GM18951 (cell line): Measurements from ENCODE around the gene MRPL23.

Source experiments
- POLR2A ChIP-seq: IDR thresholded peaks from 4 replicates; pipeline ENCODE4 v1.6.1; 2011; ENCODE audit warnings: mild to moderate bottlenecking; ENCODE audit not compliant: insufficient read length, insufficient read depth; ENCODE audit errors: extremely low read depth
- in situ Hi-C: fragments of 300-500 bp; cut with MboI; formaldehyde crosslinking; loops from one replicate; pipeline ENCODE4 v1.12.0; 2022; ENCODE audit warnings: low sequenced_read_pairs, mixed read lengths, inconsistent platforms; ENCODE audit not compliant: unreplicated experiment

MRPL23 gene

GRCh38 chr11:1942558-1943260 is 4.4 kb upstream of the MRPL23 start:
- in situ Hi-C loops = loop anchor here (5.0 kb wide), 1 partner anchor 45 kb away; no protein-coding TSS in a partner anchor
- TF ChIP-seq POLR2A = no peak

GRCh38 chr11:1943576-1943975 is 3.6 kb upstream of the MRPL23 start:
- in situ Hi-C loops = loop anchor here (5.0 kb wide), 1 partner anchor 46 kb away; no protein-coding TSS in a partner anchor

GRCh38 chr11:1943977-1944376 is 3.2 kb upstream of the MRPL23 start:
- in situ Hi-C loops = loop anchor here (5.0 kb wide), 1 partner anchor 47 kb away; no protein-coding TSS in a partner anchor

More at GRCh38 chr11:1943576-1943975, 3.6 kb upstream of the MRPL23 start:
- no peak for TF ChIP-seq POLR2A

GRCh38 chr11:1947592-1948237 is 583 bp downstream of the MRPL23 start:
- no peak for TF ChIP-seq POLR2A

More at GRCh38 chr11:1943977-1944376, 3.2 kb upstream of the MRPL23 start:
- TF ChIP-seq POLR2A = no peak

GRCh38 chr11:1948389-1948788 is 1.3 kb downstream of the MRPL23 start:
- in situ Hi-C loops = no loop called here

More at GRCh38 chr11:1947592-1948237, 583 bp downstream of the MRPL23 start:
- in situ Hi-C loops = no loop called here

GRCh38 chr11:1949302-1949701 is 2.2 kb downstream of the MRPL23 start:
- no peak for TF ChIP-seq POLR2A
- in situ Hi-C loops = no loop called here

More at GRCh38 chr11:1948389-1948788, 1.3 kb downstream of the MRPL23 start:
- no peak for TF ChIP-seq POLR2A

- in situ Hi-C loops = no loop called here
- TF ChIP-seq POLR2A = no peak
Observed at GRCh38 chr11:1949922-1950321, 2.8 kb downstream of the MRPL23 start.

- in situ Hi-C loops = no loop called here
- TF ChIP-seq POLR2A = no peak
Observed at GRCh38 chr11:1952806-1953482, 5.8 kb downstream of the MRPL23 start.

GRCh38 chr11:1953489-1954266 is 6.5 kb downstream of the MRPL23 start:
- in situ Hi-C loops = no loop called here
- TF ChIP-seq POLR2A = no peak

- no peak for TF ChIP-seq POLR2A
- in situ Hi-C loops = no loop called here
Observed at GRCh38 chr11:1958367-1958766, 11.2 kb downstream of the MRPL23 start.

GRCh38 chr11:1959786-1960185 is 12.7 kb downstream of the MRPL23 start:
- in situ Hi-C loops = no loop called here
- TF ChIP-seq POLR2A = no peak

GRCh38 chr11:1963864-1964263 is 16.7 kb downstream of the MRPL23 start:
- in situ Hi-C loops = no loop called here

GRCh38 chr11:1964348-1964747 is 17.2 kb downstream of the MRPL23 start:
- in situ Hi-C loops = no loop called here
- TF ChIP-seq POLR2A = no peak

More at GRCh38 chr11:1963864-1964263, 16.7 kb downstream of the MRPL23 start:
- no peak for TF ChIP-seq POLR2A
